Fibroblast of lung (primary cell): ENCODE measurements around the gene PSMD8. TPM values are rescaled to one million over a fixed set of nuclear protein-coding genes. Genes with fewer than 3 reads are reported as not detected.

Experiments
- DNase-seq, 2 donors: peaks; one replicate each; pipeline versions ENCODE4 v3.0.0 to v3.0.0-alpha.2; 2010; ENCODE audit warnings: low read depth in 2 of 2
- H2AFZ ChIP-seq: 2 replicates; pipeline ENCODE4 v1.5.1; 2012; ENCODE audit warnings: low read length, control low read depth, inconsistent platforms
- H3K27ac ChIP-seq: 2 replicates; pipeline ENCODE4 v1.5.1; 2011; ENCODE audit warnings: low read length, control low read depth; ENCODE audit not compliant: insufficient read depth
- H3K27me3 ChIP-seq: 2 replicates; pipeline ENCODE4 v1.5.1; 2011; ENCODE audit warnings: mild to moderate bottlenecking, low read length; ENCODE audit not compliant: control insufficient read depth, insufficient read depth
- H3K36me3 ChIP-seq: 2 replicates; pipeline ENCODE4 v1.5.1; 2011; ENCODE audit warnings: low read length; ENCODE audit not compliant: control insufficient read depth, insufficient read depth
- H3K4me1 ChIP-seq: 2 replicates; pipeline ENCODE4 v1.5.1; 2011; ENCODE audit warnings: low read length; ENCODE audit not compliant: control insufficient read depth, insufficient read depth; ENCODE audit errors: extremely low read depth
- H3K4me2 ChIP-seq: 2 replicates; pipeline ENCODE4 v1.5.1; 2011; ENCODE audit warnings: low read length, control low read depth; ENCODE audit not compliant: insufficient read depth; ENCODE audit errors: extremely low read depth
- H3K4me3 ChIP-seq, 4 experiments: fragments of 200-600 bp in 1 of 4; sonication (generic) in 1 of 4; replicated peaks in 1 of 4; 2 replicates each; pipeline ENCODE4 v1.5.1; 2011 to 2016; ENCODE audit warnings: low read length in 4 of 4, low read depth in 3 of 4, mild to moderate bottlenecking in 3 of 4, control low read depth in 2 of 4, inconsistent platforms in 1 of 4, mixed read lengths in 1 of 4; ENCODE audit not compliant: insufficient read depth in 1 of 4; ENCODE audit errors: control extremely low read depth in 1 of 4
- H3K79me2 ChIP-seq: 2 replicates; pipeline ENCODE4 v1.5.1; 2012; ENCODE audit warnings: mild to moderate bottlenecking, low read length, inconsistent platforms; ENCODE audit not compliant: control insufficient read depth, insufficient read depth
- H3K9ac ChIP-seq: 2 replicates; pipeline ENCODE4 v1.5.1; 2011; ENCODE audit warnings: mild to moderate bottlenecking, low read length, control low read depth; ENCODE audit not compliant: insufficient read depth
- H3K9me3 ChIP-seq: 2 replicates; pipeline ENCODE4 v1.5.1; 2012; ENCODE audit warnings: low read depth, low read length; ENCODE audit not compliant: control insufficient read depth, insufficient read depth
- H4K20me1 ChIP-seq: 2 replicates; pipeline ENCODE4 v1.5.1; 2011; ENCODE audit warnings: low read length; ENCODE audit not compliant: control insufficient read depth, insufficient read depth; ENCODE audit errors: extremely low read depth
- EZH2 ChIP-seq: IDR thresholded peaks from 2 replicates; pipeline ENCODE4 v1.5.1; 2012; ENCODE audit warnings: low read length, control low read depth, mild to moderate bottlenecking; ENCODE audit errors: missing control alignments
- polyA plus RNA-seq, 2 donors: library from polyadenylated mRNA; depleted of rRNA in 1 of 2; stranded (reverse) in 1 of 2; unstranded in 1 of 2; fragments of >200 nt; gene quantifications; 2 replicates each; pipeline ENCODE4 v1.2.1, GENCODE V29; 2011 to 2012; ENCODE audit warnings: missing spikeins in 1 of 2
- total RNA-seq: library from RNA; depleted of rRNA; stranded (reverse); fragments of >200 nt; gene quantifications from 2 replicates; pipeline ENCODE4 v1.2.1, GENCODE V29; 2014
- TF ChIP-seq, protein P1 (sequence below), 2 donors: IDR thresholded peaks in 1 of 2; conservative IDR thresholded peaks in 1 of 2; 1 replicate in 1 of 2; 2 replicates in 1 of 2; pipeline ENCODE4 v1.5.1; 2011 to 2012; ENCODE audit warnings: low read length in 2 of 2, control low read depth in 1 of 2, inconsistent platforms in 1 of 2, low read depth in 1 of 2, mild to moderate bottlenecking in 1 of 2

Gene PSMD8
- total and polyA plus RNA-seq, 2 donors (not counting 1 experiment from before 2014, with no cell fraction given): 217 to 287 TPM

- Histone ChIP-seq H3K79me2 (no peaks in the 10 kb centered on the region), H3K27ac (no peak overlapping the region), H3K9me3 (no peaks in the 10 kb centered on the region), H3K4me2 (no peak overlapping the region), H4K20me1 (no peaks in the 10 kb centered on the region), H3K36me3 (no peaks in the 10 kb centered on the region), H3K27me3 (no peaks in the 10 kb centered on the region), H3K4me1 (no peaks in the 10 kb centered on the region), H3K4me3 (no peak overlapping the region), H3K9ac (no peak overlapping the region), H2AFZ (no peak overlapping the region)
- DNase-seq: no peak
- no peak for TF ChIP-seq EZH2
- TF ChIP-seq, protein P1, sequence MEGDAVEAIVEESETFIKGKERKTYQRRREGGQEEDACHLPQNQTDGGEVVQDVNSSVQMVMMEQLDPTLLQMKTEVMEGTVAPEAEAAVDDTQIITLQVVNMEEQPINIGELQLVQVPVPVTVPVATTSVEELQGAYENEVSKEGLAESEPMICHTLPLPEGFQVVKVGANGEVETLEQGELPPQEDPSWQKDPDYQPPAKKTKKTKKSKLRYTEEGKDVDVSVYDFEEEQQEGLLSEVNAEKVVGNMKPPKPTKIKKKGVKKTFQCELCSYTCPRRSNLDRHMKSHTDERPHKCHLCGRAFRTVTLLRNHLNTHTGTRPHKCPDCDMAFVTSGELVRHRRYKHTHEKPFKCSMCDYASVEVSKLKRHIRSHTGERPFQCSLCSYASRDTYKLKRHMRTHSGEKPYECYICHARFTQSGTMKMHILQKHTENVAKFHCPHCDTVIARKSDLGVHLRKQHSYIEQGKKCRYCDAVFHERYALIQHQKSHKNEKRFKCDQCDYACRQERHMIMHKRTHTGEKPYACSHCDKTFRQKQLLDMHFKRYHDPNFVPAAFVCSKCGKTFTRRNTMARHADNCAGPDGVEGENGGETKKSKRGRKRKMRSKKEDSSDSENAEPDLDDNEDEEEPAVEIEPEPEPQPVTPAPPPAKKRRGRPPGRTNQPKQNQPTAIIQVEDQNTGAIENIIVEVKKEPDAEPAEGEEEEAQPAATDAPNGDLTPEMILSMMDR (conservative IDR thresholded peaks at IDR 0.05 in 1 of 2, IDR thresholded peaks at IDR 0.05 in 1 of 2; ENCODE audit: low read depth in 1 of 2, low read length in 2 of 2): no peak
These were observed 22.4 kb upstream of the PSMD8 start for GRCh38 chr19:38351865-38352395.

GRCh38 chr19:38352611-38353010, 21.8 kb upstream of the PSMD8 start:
- no peaks in the 10 kb centered on the region for H3K79me2 ChIP-seq

DNA sequence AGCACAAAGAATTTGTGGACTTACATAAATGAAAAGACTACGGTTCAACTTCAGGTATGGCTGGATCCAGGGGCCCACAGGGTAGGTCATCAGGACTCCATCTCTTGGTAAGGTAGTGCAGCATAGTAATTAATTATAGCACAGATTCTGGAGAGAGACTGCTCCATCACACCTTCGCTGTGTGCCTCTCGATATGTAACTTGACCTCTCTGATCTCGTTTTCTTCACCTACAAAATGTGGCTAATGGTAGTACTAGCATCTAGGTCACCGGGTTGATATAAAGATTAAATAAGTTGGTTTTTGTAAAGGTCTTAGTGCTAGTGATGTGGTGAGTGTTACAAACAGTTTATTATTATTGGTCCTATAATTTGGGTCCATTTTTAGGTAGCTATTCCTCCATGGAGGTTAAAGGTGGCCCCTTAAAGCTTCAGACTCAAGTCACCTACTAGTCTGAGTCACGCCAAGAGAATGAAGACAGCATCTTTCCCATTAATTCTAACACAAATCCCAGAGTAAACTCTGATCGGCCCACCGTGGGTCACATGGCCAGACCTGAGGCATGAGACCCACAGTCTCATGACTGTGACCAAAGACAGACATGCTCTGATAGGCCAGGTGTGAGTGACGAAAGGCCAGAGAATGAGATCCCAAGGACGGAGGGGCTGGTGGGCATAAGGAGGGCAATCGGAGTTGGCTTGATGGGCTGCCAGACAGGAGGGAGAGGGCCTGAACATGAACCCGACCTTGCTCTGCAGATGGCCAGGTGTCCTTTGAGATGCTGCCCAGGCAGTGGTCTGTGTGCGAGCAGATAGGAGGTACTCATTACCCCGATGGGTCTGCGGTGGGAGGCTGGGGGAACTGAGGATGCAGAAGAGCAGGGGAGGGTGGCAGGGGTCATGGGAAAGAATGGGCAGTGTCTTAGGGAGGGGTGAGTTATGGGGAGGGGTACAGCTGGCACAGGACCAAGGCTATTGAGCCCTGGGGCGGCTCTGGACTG, 18.3 kb upstream of the PSMD8 start:
- H3K4me1 ChIP-seq: no peaks in the 10 kb centered on the region
- H3K4me3 ChIP-seq: no peak overlapping the region
- H3K27ac ChIP-seq: no peak overlapping the region
- H3K9ac ChIP-seq: no peak overlapping the region
- H4K20me1 ChIP-seq: no peaks in the 10 kb centered on the region
- H2AFZ ChIP-seq: no peak overlapping the region
- no peak overlapping the region for H3K4me2 ChIP-seq
- H3K36me3 ChIP-seq: no peaks in the 10 kb centered on the region
- TF ChIP-seq, protein P1 (conservative IDR thresholded peaks at IDR 0.05 in 1 of 2, IDR thresholded peaks at IDR 0.05 in 1 of 2; ENCODE audit: low read depth in 1 of 2, low read length in 2 of 2): no peak
- TF ChIP-seq EZH2: peak; percentile 17
- no peaks in the 10 kb centered on the region for H3K9me3 ChIP-seq
- no peaks in the 10 kb centered on the region for H3K79me2 ChIP-seq
- H3K27me3 ChIP-seq: peaks cover 18% of the 10 kb centered on the region
- no peak for DNase-seq

More at GRCh38 chr19:38352611-38353010, 21.8 kb upstream of the PSMD8 start:
- Histone ChIP-seq H4K20me1 (no peaks in the 10 kb centered on the region), H2AFZ (no peak overlapping the region), H3K36me3 (no peaks in the 10 kb centered on the region), H3K4me2 (no peak overlapping the region), H3K27ac (no peak overlapping the region), H3K27me3 (no peaks in the 10 kb centered on the region), H3K9me3 (no peaks in the 10 kb centered on the region), H3K4me1 (no peaks in the 10 kb centered on the region), H3K9ac (no peak overlapping the region), H3K4me3 (no peak overlapping the region)
- DNase-seq: no peak
- TF ChIP-seq, protein P1 (conservative IDR thresholded peaks at IDR 0.05 in 1 of 2, IDR thresholded peaks at IDR 0.05 in 1 of 2; ENCODE audit: low read depth in 1 of 2, low read length in 2 of 2): no peak
- TF ChIP-seq EZH2: no peak
